GM23338 (cell line): Measurements from ENCODE around the gene VAPA. TPM values are rescaled to one million over a fixed set of nuclear protein-coding genes. Genes with fewer than 3 reads are reported as not detected.

Experiments used
- ATAC-seq: fragments of 200-7000 bp; cut with Tn5 transposase; 3 replicates; pipeline ENCODE4 v1.9.1; 2020
- DNase-seq: peaks from one replicate; pipeline ENCODE4 v3.0.0-alpha.2; 2015; ENCODE audit warnings: low spot score
- H2AFZ ChIP-seq: fragments of 200-600 bp; sonication (generic); 2 replicates; pipeline ENCODE4 v1.8.0; 2016; ENCODE audit warnings: antibody characterized with exemption, mild to moderate bottlenecking, moderate library complexity
- H3F3A ChIP-seq: fragments of 200-600 bp; sonication (generic); replicated peaks from 2 replicates; pipeline ENCODE4 v1.8.0; 2017; ENCODE audit warnings: antibody characterized with exemption, mixed run types, low read depth
- H3K27ac ChIP-seq: fragments of 200-600 bp; sonication (generic); 2 replicates; pipeline ENCODE4 v1.6.1; 2016; ENCODE audit warnings: low read depth
- H3K27me3 ChIP-seq: fragments of 200-600 bp; sonication (generic); 2 replicates; pipeline ENCODE4 v1.8.0; 2016; ENCODE audit warnings: mild to moderate bottlenecking, mixed run types, moderate library complexity; ENCODE audit not compliant: insufficient read depth
- H3K36me3 ChIP-seq: fragments of 200-600 bp; sonication (generic); 2 replicates; pipeline ENCODE4 v1.8.0; 2016; ENCODE audit warnings: mild to moderate bottlenecking; ENCODE audit not compliant: insufficient read depth
- H3K4me1 ChIP-seq: fragments of 200-600 bp; sonication (generic); 2 replicates; pipeline ENCODE4 v1.8.0; 2016; ENCODE audit warnings: mild to moderate bottlenecking, moderate library complexity; ENCODE audit not compliant: insufficient read depth
- H3K4me2 ChIP-seq: fragments of 200-600 bp; sonication (generic); 2 replicates; pipeline ENCODE4 v1.7.1; 2017; ENCODE audit warnings: mixed run types
- H3K4me3 ChIP-seq: fragments of 200-600 bp; sonication (generic); 2 replicates; pipeline ENCODE4 v1.6.1; 2016; ENCODE audit warnings: mixed run types
- H3K79me2 ChIP-seq: fragments of 200-600 bp; sonication (generic); replicated peaks from 2 replicates; pipeline ENCODE4 v1.8.0; 2017; ENCODE audit warnings: mild to moderate bottlenecking; ENCODE audit not compliant: insufficient read depth
- H3K9me2 ChIP-seq: fragments of 200-600 bp; sonication (generic); 2 replicates; pipeline ENCODE4 v1.8.0; 2017; ENCODE audit not compliant: insufficient read depth
- H4K20me1 ChIP-seq: fragments of 200-600 bp; sonication (generic); replicated peaks from 2 replicates; pipeline ENCODE4 v1.8.0; 2017; ENCODE audit warnings: mild to moderate bottlenecking; ENCODE audit not compliant: insufficient read depth
- H3K27ac Mint-ChIP-seq: 2 replicates; pipeline ENCODE4 v1.8.0; 2020; ENCODE audit warnings: inconsistent platforms, mild to moderate bottlenecking, moderate library complexity, mixed read lengths
- H3K27me3 Mint-ChIP-seq: 3 replicates; pipeline ENCODE4 v1.8.0; 2022; ENCODE audit warnings: low read depth, mild to moderate bottlenecking, moderate library complexity, mixed read lengths, inconsistent platforms; ENCODE audit not compliant: insufficient read depth, poor library complexity
- H3K36me3 Mint-ChIP-seq: 3 replicates; pipeline ENCODE4 v1.8.0; 2021; ENCODE audit warnings: low read depth, mild to moderate bottlenecking, inconsistent platforms, moderate library complexity, mixed read lengths
- H3K4me1 Mint-ChIP-seq: 3 replicates; pipeline ENCODE4 v1.8.0; 2020; ENCODE audit warnings: mild to moderate bottlenecking, inconsistent platforms, mixed read lengths
- H3K4me3 Mint-ChIP-seq: 3 replicates; pipeline ENCODE4 v1.8.0; 2021; ENCODE audit warnings: moderate library complexity, mild to moderate bottlenecking, inconsistent platforms, mixed read lengths
- H3K9me3 Mint-ChIP-seq: 3 replicates; pipeline ENCODE4 v1.8.0; 2020; ENCODE audit warnings: moderate library complexity, mild to moderate bottlenecking, inconsistent platforms, mixed read lengths
- CREB1 ChIP-seq: fragments of 250-450 bp; sonication (Bioruptor Pico); IDR thresholded peaks from 2 replicates; pipeline ENCODE4 v1.5.0; 2020; ENCODE audit warnings: low read depth, mild to moderate bottlenecking, moderate library complexity
- CTCF ChIP-seq, 2 experiments: fragments of 200-600 bp in 1 of 2; sonication (generic) in 1 of 2; conservative IDR thresholded peaks; 2 replicates each; pipeline versions ENCODE4 v1.5.1 to v1.6.1; 2016 to 2017; ENCODE audit warnings: antibody characterized with exemption in 2 of 2, low read depth in 2 of 2, mild to moderate bottlenecking in 2 of 2, moderate library complexity in 1 of 2
- ETS1 ChIP-seq: IDR thresholded peaks from 2 replicates; pipeline ENCODE4 v1.6.1; 2016; ENCODE audit warnings: antibody characterized with exemption
- EZH2 ChIP-seq: fragments of 200-600 bp; sonication (generic); IDR thresholded peaks from one replicate; pipeline ENCODE4 v1.8.0; 2017; ENCODE audit warnings: antibody characterized with exemption, mild to moderate bottlenecking, low read depth; ENCODE audit not compliant: unreplicated experiment
- EZH2phosphoT487 ChIP-seq: fragments of 200-600 bp; sonication (generic); IDR thresholded peaks from one replicate; pipeline ENCODE4 v1.8.1; 2018; ENCODE audit warnings: antibody characterized with exemption; ENCODE audit not compliant: unreplicated experiment
- JUNB ChIP-seq: IDR thresholded peaks from one replicate; pipeline ENCODE4 v1.6.1; 2016; ENCODE audit warnings: antibody characterized with exemption; ENCODE audit not compliant: unreplicated experiment
- POLR2AphosphoS5 ChIP-seq: IDR thresholded peaks from 2 replicates; pipeline ENCODE4 v1.6.1; 2016; ENCODE audit warnings: antibody characterized with exemption, low read depth
- STAT1 ChIP-seq: IDR thresholded peaks from one replicate; pipeline ENCODE4 v1.6.1; 2016; ENCODE audit warnings: antibody characterized with exemption; ENCODE audit not compliant: unreplicated experiment
- ZNF114 ChIP-seq: fragments of 250-450 bp; sonication (Bioruptor Pico); IDR thresholded peaks from 2 replicates; pipeline ENCODE4 v1.5.0; 2020; ENCODE audit warnings: mild to moderate bottlenecking, moderate library complexity
- ZNF331 ChIP-seq: fragments of 250-450 bp; sonication (Bioruptor Pico); IDR thresholded peaks from 2 replicates; pipeline ENCODE4 v1.5.0; 2020; ENCODE audit warnings: low read depth, mild to moderate bottlenecking, moderate library complexity
- polyA plus RNA-seq: library from polyadenylated mRNA; unstranded; fragments of >200 nt; fragmentation: Nextera tagmentation; extraction: Ambion mirVana; gene quantifications from 2 replicates; pipeline ENCODE4 v1.2.1, GENCODE V29; 2016
- total RNA-seq: library from RNA; depleted of rRNA; stranded (reverse); fragments of >200 nt; shearing (Covaris generic); gene quantifications from 2 replicates; pipeline ENCODE4 v1.2.3, GENCODE V29; 2014
- TF ChIP-seq, protein P1 (sequence below): IDR thresholded peaks from one replicate; pipeline ENCODE4 v1.6.1; 2018; ENCODE audit warnings: antibody characterized with exemption; ENCODE audit not compliant: unreplicated experiment
- TF ChIP-seq, protein P2 (sequence below): fragments of 250-450 bp; sonication (Bioruptor Pico); IDR thresholded peaks from 2 replicates; pipeline ENCODE4 v1.5.0; 2020; ENCODE audit warnings: mild to moderate bottlenecking, moderate library complexity

Gene VAPA
- total and polyA plus RNA-seq, 2 experiments from 2014 or later, result 162 to 178 TPM

DNA sequence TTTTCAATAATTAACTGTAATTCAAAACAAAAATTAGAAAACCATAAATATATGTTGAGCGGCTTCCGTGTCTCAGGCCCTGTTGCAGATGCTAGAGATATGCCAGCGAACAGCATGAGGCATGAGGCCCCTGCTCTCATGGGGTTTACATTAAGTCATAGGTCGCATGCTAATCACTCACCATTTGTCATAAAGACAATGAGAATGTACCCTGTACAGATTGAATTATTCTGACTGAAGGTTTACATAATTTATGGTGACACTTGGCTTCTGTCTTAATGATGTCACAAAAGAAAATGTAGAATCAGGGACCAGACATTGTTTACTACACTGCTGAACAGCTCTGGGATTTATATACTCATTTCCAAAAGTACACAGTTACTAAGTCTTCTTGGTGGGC lies 5.9 kb upstream of the VAPA start:
- no peaks in the 10 kb centered on the region for H3K36me3 Mint-ChIP-seq
- H3K79me2 ChIP-seq, result no peaks in the 10 kb centered on the region
- no peak overlapping the region for H3K27ac ChIP-seq
- H3K27ac Mint-ChIP-seq, result no peak overlapping the region
- no peaks in the 10 kb centered on the region for H4K20me1 ChIP-seq
- DNase-seq (no peak), ATAC-seq (no peak)
- H3K9me2 ChIP-seq, result no peaks in the 10 kb centered on the region
- no peak overlapping the region for H2AFZ ChIP-seq
- H3K9me3 Mint-ChIP-seq, result no peaks in the 10 kb centered on the region
- TF ChIP-seq EZH2phosphoT487 (no peak), CREB1 (no peak), CTCF (conservative IDR thresholded peaks at IDR 0.05; ENCODE audit: low read depth in 2 of 2) (no peak), ZNF331 (no peak), STAT1 (no peak), JUNB (no peak), ZNF114 (CRISPR knock-in tag) (no peak), POLR2AphosphoS5 (no peak), ETS1 (no peak), EZH2 (no peak)
- TF ChIP-seq, protein P1, sequence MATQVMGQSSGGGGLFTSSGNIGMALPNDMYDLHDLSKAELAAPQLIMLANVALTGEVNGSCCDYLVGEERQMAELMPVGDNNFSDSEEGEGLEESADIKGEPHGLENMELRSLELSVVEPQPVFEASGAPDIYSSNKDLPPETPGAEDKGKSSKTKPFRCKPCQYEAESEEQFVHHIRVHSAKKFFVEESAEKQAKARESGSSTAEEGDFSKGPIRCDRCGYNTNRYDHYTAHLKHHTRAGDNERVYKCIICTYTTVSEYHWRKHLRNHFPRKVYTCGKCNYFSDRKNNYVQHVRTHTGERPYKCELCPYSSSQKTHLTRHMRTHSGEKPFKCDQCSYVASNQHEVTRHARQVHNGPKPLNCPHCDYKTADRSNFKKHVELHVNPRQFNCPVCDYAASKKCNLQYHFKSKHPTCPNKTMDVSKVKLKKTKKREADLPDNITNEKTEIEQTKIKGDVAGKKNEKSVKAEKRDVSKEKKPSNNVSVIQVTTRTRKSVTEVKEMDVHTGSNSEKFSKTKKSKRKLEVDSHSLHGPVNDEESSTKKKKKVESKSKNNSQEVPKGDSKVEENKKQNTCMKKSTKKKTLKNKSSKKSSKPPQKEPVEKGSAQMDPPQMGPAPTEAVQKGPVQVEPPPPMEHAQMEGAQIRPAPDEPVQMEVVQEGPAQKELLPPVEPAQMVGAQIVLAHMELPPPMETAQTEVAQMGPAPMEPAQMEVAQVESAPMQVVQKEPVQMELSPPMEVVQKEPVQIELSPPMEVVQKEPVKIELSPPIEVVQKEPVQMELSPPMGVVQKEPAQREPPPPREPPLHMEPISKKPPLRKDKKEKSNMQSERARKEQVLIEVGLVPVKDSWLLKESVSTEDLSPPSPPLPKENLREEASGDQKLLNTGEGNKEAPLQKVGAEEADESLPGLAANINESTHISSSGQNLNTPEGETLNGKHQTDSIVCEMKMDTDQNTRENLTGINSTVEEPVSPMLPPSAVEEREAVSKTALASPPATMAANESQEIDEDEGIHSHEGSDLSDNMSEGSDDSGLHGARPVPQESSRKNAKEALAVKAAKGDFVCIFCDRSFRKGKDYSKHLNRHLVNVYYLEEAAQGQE, result no peak
- TF ChIP-seq, protein P2, sequence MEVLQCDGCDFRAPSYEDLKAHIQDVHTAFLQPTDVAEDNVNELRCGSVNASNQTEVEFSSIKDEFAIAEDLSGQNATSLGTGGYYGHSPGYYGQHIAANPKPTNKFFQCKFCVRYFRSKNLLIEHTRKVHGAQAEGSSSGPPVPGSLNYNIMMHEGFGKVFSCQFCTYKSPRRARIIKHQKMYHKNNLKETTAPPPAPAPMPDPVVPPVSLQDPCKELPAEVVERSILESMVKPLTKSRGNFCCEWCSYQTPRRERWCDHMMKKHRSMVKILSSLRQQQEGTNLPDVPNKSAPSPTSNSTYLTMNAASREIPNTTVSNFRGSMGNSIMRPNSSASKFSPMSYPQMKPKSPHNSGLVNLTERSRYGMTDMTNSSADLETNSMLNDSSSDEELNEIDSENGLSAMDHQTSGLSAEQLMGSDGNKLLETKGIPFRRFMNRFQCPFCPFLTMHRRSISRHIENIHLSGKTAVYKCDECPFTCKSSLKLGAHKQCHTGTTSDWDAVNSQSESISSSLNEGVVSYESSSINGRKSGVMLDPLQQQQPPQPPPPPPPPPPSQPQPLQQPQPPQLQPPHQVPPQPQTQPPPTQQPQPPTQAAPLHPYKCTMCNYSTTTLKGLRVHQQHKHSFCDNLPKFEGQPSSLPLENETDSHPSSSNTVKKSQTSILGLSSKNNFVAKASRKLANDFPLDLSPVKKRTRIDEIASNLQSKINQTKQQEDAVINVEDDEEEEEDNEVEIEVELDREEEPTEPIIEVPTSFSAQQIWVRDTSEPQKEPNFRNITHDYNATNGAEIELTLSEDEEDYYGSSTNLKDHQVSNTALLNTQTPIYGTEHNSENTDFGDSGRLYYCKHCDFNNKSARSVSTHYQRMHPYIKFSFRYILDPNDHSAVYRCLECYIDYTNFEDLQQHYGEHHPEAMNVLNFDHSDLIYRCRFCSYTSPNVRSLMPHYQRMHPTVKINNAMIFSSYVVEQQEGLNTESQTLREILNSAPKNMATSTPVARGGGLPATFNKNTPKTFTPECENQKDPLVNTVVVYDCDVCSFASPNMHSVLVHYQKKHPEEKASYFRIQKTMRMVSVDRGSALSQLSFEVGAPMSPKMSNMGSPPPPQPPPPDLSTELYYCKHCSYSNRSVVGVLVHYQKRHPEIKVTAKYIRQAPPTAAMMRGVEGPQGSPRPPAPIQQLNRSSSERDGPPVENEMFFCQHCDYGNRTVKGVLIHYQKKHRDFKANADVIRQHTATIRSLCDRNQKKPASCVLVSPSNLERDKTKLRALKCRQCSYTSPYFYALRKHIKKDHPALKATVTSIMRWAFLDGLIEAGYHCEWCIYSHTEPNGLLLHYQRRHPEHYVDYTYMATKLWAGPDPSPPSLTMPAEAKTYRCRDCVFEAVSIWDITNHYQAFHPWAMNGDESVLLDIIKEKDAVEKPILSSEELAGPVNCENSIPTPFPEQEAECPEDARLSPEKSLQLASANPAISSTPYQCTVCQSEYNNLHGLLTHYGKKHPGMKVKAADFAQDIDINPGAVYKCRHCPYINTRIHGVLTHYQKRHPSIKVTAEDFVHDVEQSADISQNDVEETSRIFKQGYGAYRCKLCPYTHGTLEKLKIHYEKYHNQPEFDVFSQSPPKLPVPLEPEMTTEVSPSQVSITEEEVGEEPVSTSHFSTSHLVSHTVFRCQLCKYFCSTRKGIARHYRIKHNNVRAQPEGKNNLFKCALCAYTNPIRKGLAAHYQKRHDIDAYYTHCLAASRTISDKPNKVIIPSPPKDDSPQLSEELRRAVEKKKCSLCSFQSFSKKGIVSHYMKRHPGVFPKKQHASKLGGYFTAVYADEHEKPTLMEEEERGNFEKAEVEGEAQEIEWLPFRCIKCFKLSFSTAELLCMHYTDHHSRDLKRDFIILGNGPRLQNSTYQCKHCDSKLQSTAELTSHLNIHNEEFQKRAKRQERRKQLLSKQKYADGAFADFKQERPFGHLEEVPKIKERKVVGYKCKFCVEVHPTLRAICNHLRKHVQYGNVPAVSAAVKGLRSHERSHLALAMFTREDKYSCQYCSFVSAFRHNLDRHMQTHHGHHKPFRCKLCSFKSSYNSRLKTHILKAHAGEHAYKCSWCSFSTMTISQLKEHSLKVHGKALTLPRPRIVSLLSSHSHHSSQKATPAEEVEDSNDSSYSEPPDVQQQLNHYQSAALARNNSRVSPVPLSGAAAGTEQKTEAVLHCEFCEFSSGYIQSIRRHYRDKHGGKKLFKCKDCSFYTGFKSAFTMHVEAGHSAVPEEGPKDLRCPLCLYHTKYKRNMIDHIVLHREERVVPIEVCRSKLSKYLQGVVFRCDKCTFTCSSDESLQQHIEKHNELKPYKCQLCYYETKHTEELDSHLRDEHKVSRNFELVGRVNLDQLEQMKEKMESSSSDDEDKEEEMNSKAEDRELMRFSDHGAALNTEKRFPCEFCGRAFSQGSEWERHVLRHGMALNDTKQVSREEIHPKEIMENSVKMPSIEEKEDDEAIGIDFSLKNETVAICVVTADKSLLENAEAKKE (CRISPR knock-in tag), result no peak
- H3F3A ChIP-seq, result no peaks in the 10 kb centered on the region
- H3K4me1 ChIP-seq, result peaks cover 2% of the 10 kb centered on the region; the same call in 1 of the 2 replicates
- H3K27me3 ChIP-seq, result no peaks in the 10 kb centered on the region
- no peak overlapping the region for H3K4me3 ChIP-seq
- H3K4me3 Mint-ChIP-seq, result no peak overlapping the region
- no peaks in the 10 kb centered on the region for H3K36me3 ChIP-seq
- peaks cover 3% of the 10 kb centered on the region for H3K27me3 Mint-ChIP-seq
- H3K4me1 Mint-ChIP-seq, result no peaks in the 10 kb centered on the region; the same call in 2 of the 3 replicates
- no peak overlapping the region for H3K4me2 ChIP-seq
